KMS-11 (cell line): ENCODE measurements around the gene CCDC121.

Experiments used
- H2AFZ ChIP-seq: fragments of 200-600 bp; sonication (generic); 2 replicates; pipeline ENCODE4 v1.6.1; 2016; ENCODE audit warnings: antibody characterized with exemption, mixed run types, low read depth
- H3K27ac ChIP-seq: fragments of 200-600 bp; sonication (generic); 2 replicates; pipeline ENCODE4 v1.6.1; 2016; ENCODE audit warnings: mild to moderate bottlenecking, mixed run types
- H3K27me3 ChIP-seq: fragments of 200-600 bp; sonication (generic); 2 replicates; pipeline ENCODE4 v1.6.1; 2017; ENCODE audit warnings: mild to moderate bottlenecking, low read depth, mixed run types, moderate library complexity; ENCODE audit not compliant: insufficient read depth
- H3K36me3 ChIP-seq: fragments of 200-600 bp; sonication (generic); 2 replicates; pipeline ENCODE4 v1.6.1; 2017; ENCODE audit warnings: mild to moderate bottlenecking, mixed run types; ENCODE audit not compliant: insufficient read depth
- H3K4me1 ChIP-seq: fragments of 200-600 bp; sonication (generic); 2 replicates; pipeline ENCODE4 v1.6.1; 2016; ENCODE audit warnings: mild to moderate bottlenecking, low read depth, mixed run types; ENCODE audit not compliant: poor library complexity, severe bottlenecking
- H3K4me2 ChIP-seq: fragments of 200-600 bp; sonication (generic); 2 replicates; pipeline ENCODE4 v1.7.0; 2016; ENCODE audit warnings: mild to moderate bottlenecking, mixed run types
- H3K4me3 ChIP-seq: fragments of 200-600 bp; sonication (generic); IDR thresholded peaks from 2 replicates; pipeline ENCODE4 v1.6.1; 2017; ENCODE audit warnings: low read depth, low read length, mixed read lengths; ENCODE audit not compliant: insufficient read depth
- H3K79me2 ChIP-seq: fragments of 200-600 bp; sonication (generic); 2 replicates; pipeline ENCODE4 v1.6.1; 2016; ENCODE audit warnings: low read depth, mixed run types; ENCODE audit not compliant: insufficient read depth
- H3K9ac ChIP-seq: fragments of 200-600 bp; sonication (generic); 2 replicates; pipeline ENCODE4 v1.6.1; 2016; ENCODE audit warnings: mild to moderate bottlenecking, mixed run types
- H4K20me1 ChIP-seq: fragments of 200-600 bp; sonication (generic); 2 replicates; pipeline ENCODE4 v1.6.1; 2016; ENCODE audit warnings: mild to moderate bottlenecking, mixed run types; ENCODE audit not compliant: insufficient read depth
- TF ChIP-seq, protein P1 (sequence below): fragments of 200-600 bp; sonication (generic); conservative IDR thresholded peaks from 2 replicates; pipeline ENCODE4 v1.6.1; 2017; ENCODE audit warnings: low read depth, mild to moderate bottlenecking, antibody characterized with exemption, low read length, moderate library complexity, mixed read lengths

Gene CCDC121

DNA sequence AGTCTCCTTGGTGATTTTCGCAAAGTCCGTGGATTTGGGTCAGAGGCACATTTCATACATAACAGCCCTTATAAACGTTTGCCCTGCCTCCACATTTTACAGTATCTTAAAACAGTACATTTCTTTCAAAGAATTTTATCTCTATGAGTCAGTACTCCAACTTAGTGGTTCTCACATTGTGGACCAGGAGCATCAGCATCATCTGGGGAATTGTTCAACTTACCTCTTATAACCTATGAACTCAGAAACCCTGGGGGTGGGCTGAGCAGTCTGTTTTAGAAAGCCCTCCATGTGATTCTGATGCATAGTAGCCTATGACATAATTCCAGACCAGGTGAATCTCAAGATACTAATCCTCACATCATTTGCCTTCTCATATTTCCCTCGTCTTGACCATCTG is 22.2 kb upstream of the CCDC121 start:
- H3K4me1 ChIP-seq = no peaks in the 10 kb centered on the region
- no peaks in the 10 kb centered on the region; the same call in 1 of the 2 replicates for H3K36me3 ChIP-seq
- no peak overlapping the region for H3K9ac ChIP-seq
- no peak overlapping the region for H2AFZ ChIP-seq
- H3K79me2 ChIP-seq = no peaks in the 10 kb centered on the region
- H4K20me1 ChIP-seq = no peaks in the 10 kb centered on the region
- TF ChIP-seq, protein P1, sequence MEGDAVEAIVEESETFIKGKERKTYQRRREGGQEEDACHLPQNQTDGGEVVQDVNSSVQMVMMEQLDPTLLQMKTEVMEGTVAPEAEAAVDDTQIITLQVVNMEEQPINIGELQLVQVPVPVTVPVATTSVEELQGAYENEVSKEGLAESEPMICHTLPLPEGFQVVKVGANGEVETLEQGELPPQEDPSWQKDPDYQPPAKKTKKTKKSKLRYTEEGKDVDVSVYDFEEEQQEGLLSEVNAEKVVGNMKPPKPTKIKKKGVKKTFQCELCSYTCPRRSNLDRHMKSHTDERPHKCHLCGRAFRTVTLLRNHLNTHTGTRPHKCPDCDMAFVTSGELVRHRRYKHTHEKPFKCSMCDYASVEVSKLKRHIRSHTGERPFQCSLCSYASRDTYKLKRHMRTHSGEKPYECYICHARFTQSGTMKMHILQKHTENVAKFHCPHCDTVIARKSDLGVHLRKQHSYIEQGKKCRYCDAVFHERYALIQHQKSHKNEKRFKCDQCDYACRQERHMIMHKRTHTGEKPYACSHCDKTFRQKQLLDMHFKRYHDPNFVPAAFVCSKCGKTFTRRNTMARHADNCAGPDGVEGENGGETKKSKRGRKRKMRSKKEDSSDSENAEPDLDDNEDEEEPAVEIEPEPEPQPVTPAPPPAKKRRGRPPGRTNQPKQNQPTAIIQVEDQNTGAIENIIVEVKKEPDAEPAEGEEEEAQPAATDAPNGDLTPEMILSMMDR = no peak
- no peaks in the 10 kb centered on the region for H3K27me3 ChIP-seq
- no peak overlapping the region for H3K4me2 ChIP-seq
- no peak overlapping the region for H3K27ac ChIP-seq
- H3K4me3 ChIP-seq = no peak overlapping the region

DNA sequence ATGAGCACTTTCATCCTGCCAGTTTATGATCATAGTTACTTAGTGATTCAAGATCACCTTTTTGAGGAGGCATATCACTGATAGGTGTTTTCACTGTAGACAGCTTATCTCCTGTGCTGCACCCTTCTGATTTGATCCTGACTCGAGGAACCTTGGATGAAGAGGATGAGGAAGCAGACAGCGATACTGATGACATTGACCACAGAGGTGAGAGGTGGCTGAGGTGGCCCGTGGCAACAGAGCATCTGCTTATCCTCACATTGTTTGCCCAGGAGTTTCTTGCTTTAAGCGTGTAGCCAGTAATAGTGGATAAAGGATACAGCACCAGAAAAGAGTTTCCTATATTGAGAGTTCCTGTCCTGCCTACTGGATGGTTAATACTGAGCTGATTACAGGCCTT is 18.9 kb upstream of the CCDC121 start:
- no peaks in the 10 kb centered on the region; the same call in 1 of the 2 replicates for H3K36me3 ChIP-seq
- H2AFZ ChIP-seq = no peak overlapping the region
- no peaks in the 10 kb centered on the region for H4K20me1 ChIP-seq
- no peak overlapping the region for H3K4me2 ChIP-seq
- no peaks in the 10 kb centered on the region for H3K27me3 ChIP-seq
- TF ChIP-seq, protein P1 = no peak
- H3K4me1 ChIP-seq = no peaks in the 10 kb centered on the region
- H3K27ac ChIP-seq = no peak overlapping the region
- H3K9ac ChIP-seq = no peak overlapping the region
- H3K79me2 ChIP-seq = no peaks in the 10 kb centered on the region
- H3K4me3 ChIP-seq = no peak overlapping the region

DNA sequence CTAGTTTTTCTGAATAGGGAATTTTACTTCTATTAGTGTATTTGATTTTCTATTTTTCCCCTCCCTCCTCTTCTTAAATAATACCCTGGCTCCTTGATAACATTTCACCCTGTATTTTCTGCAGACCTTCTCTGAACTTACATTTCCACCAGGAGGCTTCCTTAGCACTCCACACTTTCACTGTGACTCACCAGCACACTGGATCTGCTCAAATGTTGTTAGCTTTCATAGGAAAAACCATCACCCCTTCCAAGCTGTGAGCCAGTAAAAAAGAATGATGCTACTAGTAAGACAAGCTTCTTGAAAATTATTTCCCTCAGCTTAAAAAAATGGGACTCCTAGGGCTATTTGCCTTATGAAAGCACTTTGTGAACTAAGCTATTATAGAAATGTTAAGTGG is 18.5 kb upstream of the CCDC121 start:
- Histone ChIP-seq H3K9ac (no peak overlapping the region), H4K20me1 (no peaks in the 10 kb centered on the region), H3K36me3 (no peaks in the 10 kb centered on the region; the same call in 1 of the 2 replicates), H3K4me3 (no peak overlapping the region), H3K27ac (no peak overlapping the region), H2AFZ (no peak overlapping the region), H3K4me2 (no peak overlapping the region), H3K79me2 (no peaks in the 10 kb centered on the region), H3K4me1 (no peaks in the 10 kb centered on the region), H3K27me3 (no peaks in the 10 kb centered on the region)
- TF ChIP-seq, protein P1 = no peak

DNA sequence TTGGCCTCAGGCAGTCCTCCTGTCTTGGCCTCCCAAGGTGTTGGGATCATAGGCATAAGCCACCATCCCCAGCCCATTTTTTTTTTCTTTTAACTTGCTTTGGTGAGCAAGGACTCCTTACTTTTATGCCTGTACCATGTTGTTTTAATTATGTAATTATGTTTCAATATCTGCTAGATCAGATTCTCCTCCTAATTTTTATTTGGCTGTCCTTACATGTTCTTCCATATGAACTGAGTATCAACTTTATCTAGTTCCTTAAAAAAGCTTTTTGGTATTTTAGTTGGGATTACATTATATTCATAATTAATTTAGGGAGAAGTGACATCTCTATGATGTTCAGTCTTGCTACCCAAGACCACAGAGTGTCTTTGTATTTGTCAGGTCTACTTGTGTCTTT is 16.4 kb upstream of the CCDC121 start:
- Histone ChIP-seq H3K4me2 (no peak overlapping the region), H3K36me3 (no peaks in the 10 kb centered on the region), H3K4me3 (no peak overlapping the region), H4K20me1 (no peaks in the 10 kb centered on the region), H3K27me3 (no peaks in the 10 kb centered on the region), H3K4me1 (no peaks in the 10 kb centered on the region), H3K27ac (no peak overlapping the region), H3K79me2 (no peaks in the 10 kb centered on the region), H3K9ac (no peak overlapping the region), H2AFZ (no peak overlapping the region)
- TF ChIP-seq, protein P1 = no peak
